Stimulated activated CD4-positive, alpha-beta T cell treated with anti-CD3 and anti-CD28 coated beads, Interleukin-2, amount 100 ng/mL, for 24 hours (primary cell): ENCODE data around the gene LUC7L3.

Source experiments
- DNase-seq, 2 donors: peaks; one replicate each; pipeline ENCODE4 v3.0.0-alpha.2; 2020

The LUC7L3 gene

GRCh38 chr17:50763716-50764475 lies 44.5 kb downstream of the LUC7L3 start:
- DNase-seq = no peak

GRCh38 chr17:50764734-50765149 lies 45.3 kb downstream of the LUC7L3 start:
- DNase-seq = no peak

- no peak for DNase-seq
These were observed 46.2 kb downstream of the LUC7L3 start for GRCh38 chr17:50765454-50766221.

- no peak for DNase-seq
These were observed 47.0 kb downstream of the LUC7L3 start for GRCh38 chr17:50766222-50767023.

- DNase-seq = no peak
These were observed 47.6 kb downstream of the LUC7L3 start for GRCh38 chr17:50767030-50767429.

GRCh38 chr17:50767446-50767845 lies 48.0 kb downstream of the LUC7L3 start, which contains the start of gene ANKRD40CL:
ANKRD40CL (minus strand) TSS chr17:50767518; CDS start chr17:50766913, 605 bp downstream.
- DNase-seq = no peak

GRCh38 chr17:50768346-50768761 lies 49.0 kb downstream of the LUC7L3 start:
- DNase-seq = peak in 1 of 2 donors; percentile 14

- DNase-seq = no peak
These were observed 50.5 kb downstream of the LUC7L3 start for GRCh38 chr17:50769884-50770283.

GRCh38 chr17:50770346-50770745 lies 50.9 kb downstream of the LUC7L3 start:
- no peak for DNase-seq

- no peak for DNase-seq
These were observed 52.8 kb downstream of the LUC7L3 start for GRCh38 chr17:50771991-50772785.

GRCh38 chr17:50774225-50774803 lies 54.9 kb downstream of the LUC7L3 start:
- DNase-seq = no peak

- DNase-seq = no peak
These were observed 56.5 kb downstream of the LUC7L3 start for GRCh38 chr17:50775926-50776325.

- no peak for DNase-seq
These were observed 59.1 kb downstream of the LUC7L3 start for GRCh38 chr17:50778471-50778870.

GRCh38 chr17:50778988-50779387 lies 59.6 kb downstream of the LUC7L3 start:
- no peak for DNase-seq

- DNase-seq = peak; percentile 27 to 36
These were observed 60.4 kb downstream of the LUC7L3 start for GRCh38 chr17:50779747-50780353.

GRCh38 chr17:50781167-50781566 lies 61.8 kb downstream of the LUC7L3 start:
- no peak for DNase-seq

GRCh38 chr17:50783193-50783660 lies 63.8 kb downstream of the LUC7L3 start:
- DNase-seq = peak; percentile 85 to 86

- no peak for DNase-seq
These were observed 64.5 kb downstream of the LUC7L3 start for GRCh38 chr17:50783905-50784304.

- DNase-seq = no peak
These were observed 65.7 kb downstream of the LUC7L3 start for GRCh38 chr17:50785126-50785525.

- no peak for DNase-seq
These were observed 66.7 kb downstream of the LUC7L3 start for GRCh38 chr17:50785946-50786570.

- no peak for DNase-seq
These were observed 67.7 kb downstream of the LUC7L3 start for GRCh38 chr17:50787106-50787505.
